Esophagus muscularis mucosa (tissue), 4 donors: Measurements from ENCODE around the gene XRRA1. TPM values are rescaled to one million over a fixed set of nuclear protein-coding genes. Genes with fewer than 3 reads are reported as not detected.
"Not testable (repeated sequence)": the region's sequence is repeated elsewhere in the genome, so short reads cannot be mapped to it uniquely, and the experiment has no call there.

ENCODE experiments used
- DNase-seq: peaks from one replicate; pipeline ENCODE4 v3.0.0-alpha.2; 2017; ENCODE audit errors: extremely low spot score
- H3K27ac ChIP-seq, 4 donors: fragments of 200-600 bp; sonication (generic); replicated peaks in 1 of 4; 1 replicate in 3 of 4; 2 replicates in 1 of 4; pipeline ENCODE4 v1.5.1; 2016 to 2019; ENCODE audit warnings: mild to moderate bottlenecking in 1 of 4
- H3K27me3 ChIP-seq, 4 donors: fragments of 200-600 bp; sonication (generic); one replicate each; pipeline versions ENCODE4 v1.5.1 to v1.6.0; 2016 to 2019
- H3K36me3 ChIP-seq, 4 donors: fragments of 200-600 bp; sonication (generic); one replicate each; pipeline ENCODE4 v1.5.1; 2016 to 2019
- H3K4me1 ChIP-seq, 4 donors: fragments of 200-600 bp; sonication (generic); one replicate each; pipeline ENCODE4 v1.5.1; 2016 to 2019
- H3K4me3 ChIP-seq, 4 donors: fragments of 200-600 bp; sonication (generic); 1 replicate in 2 of 4; 2 replicates in 2 of 4; pipeline ENCODE4 v1.5.1; 2016 to 2019; ENCODE audit warnings: mild to moderate bottlenecking in 4 of 4, moderate library complexity in 1 of 4
- H3K9me3 ChIP-seq, 4 donors: fragments of 200-600 bp; sonication (generic); 1 replicate in 3 of 4; 2 replicates in 1 of 4; pipeline ENCODE4 v1.5.1; 2016 to 2019
- CTCF ChIP-seq, 3 experiments: fragments of 200-600 bp in 2 of 3; fragments of 450-650 bp in 1 of 3; sonication (generic) in 2 of 3; IDR thresholded peaks; one replicate each; pipeline ENCODE4 v1.5.1; 2017 to 2019; ENCODE audit warnings: antibody characterized with exemption in 3 of 3, mild to moderate bottlenecking in 2 of 3, moderate library complexity in 1 of 3
- EP300 ChIP-seq: sonication (generic); formaldehyde crosslinking; IDR thresholded peaks from one replicate; pipeline ENCODE4 v1.6.1; 2017; ENCODE audit warnings: antibody characterized with exemption
- POLR2A ChIP-seq: fragments of 450-650 bp; IDR thresholded peaks from one replicate; pipeline ENCODE4 v1.6.1; 2017; ENCODE audit warnings: antibody characterized with exemption, moderate library complexity, mild to moderate bottlenecking, low read depth
- POLR2AphosphoS5 ChIP-seq, 2 donors: sonication (generic); formaldehyde crosslinking; IDR thresholded peaks; one replicate each; pipeline ENCODE4 v1.6.1; 2017; ENCODE audit warnings: antibody characterized with exemption in 2 of 2
- WGBS: methylation state at CpG from one replicate; pipeline ENCODE4 v1.1.5; 2018; 5-methylcytosine and 5-hydroxymethylcytosine counted together
- intact Hi-C: fragments of 100-400 bp; cut with DNase I; formaldehyde crosslinking; loops from one replicate; pipeline ENCODE4 v1.15.1; 2023
- total RNA-seq, 4 donors: library from RNA; depleted of rRNA; stranded (reverse); fragments of >200 nt; gene quantifications; one replicate each; pipeline versions ENCODE4 v1.1.0 to v1.2.1, GENCODE V29; 2016

Gene XRRA1
- total RNA-seq, 4 donors from 2014 or later: 9.1 to 19.5 (median 11.8) TPM

DNA sequence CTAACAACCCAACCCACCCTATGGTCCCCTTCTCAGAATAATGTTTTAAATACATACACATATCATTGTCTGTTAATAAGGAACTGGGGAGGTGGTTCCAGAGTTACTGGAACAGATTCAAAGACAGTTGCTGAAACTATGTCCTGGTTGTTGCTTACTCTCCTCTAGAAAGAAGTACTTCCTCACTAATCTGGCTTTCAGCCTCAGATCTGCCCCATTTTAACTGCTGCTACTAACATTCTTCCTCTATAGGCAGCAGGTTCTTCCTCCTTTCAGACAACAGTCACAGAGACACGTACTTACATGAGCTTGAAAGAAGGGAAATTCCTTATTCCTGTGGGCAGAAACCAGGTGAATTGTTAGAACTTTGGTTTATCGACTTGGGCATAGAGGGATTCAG is 31.7 kb upstream of the XRRA1 start:
- DNase-seq: no peak
- TF ChIP-seq POLR2AphosphoS5 (IDR thresholded peaks at IDR 0.05) (no peak), CTCF (IDR thresholded peaks at IDR 0.05) (no peak)
- Histone ChIP-seq H3K9me3 (no peaks in the 10 kb centered on the region), H3K4me1 (no peaks in the 10 kb centered on the region), H3K36me3 (peaks cover 18 to 40% (median 29%) of the 10 kb centered on the region in 4 donors), H3K27ac (no peak overlapping the region), H3K27me3 (no peaks in the 10 kb centered on the region), H3K4me3 (no peak overlapping the region)
- WGBS: 88% methylated on average over 2 of the region's 2 CpGs
- intact Hi-C loops: no loop called here

DNA sequence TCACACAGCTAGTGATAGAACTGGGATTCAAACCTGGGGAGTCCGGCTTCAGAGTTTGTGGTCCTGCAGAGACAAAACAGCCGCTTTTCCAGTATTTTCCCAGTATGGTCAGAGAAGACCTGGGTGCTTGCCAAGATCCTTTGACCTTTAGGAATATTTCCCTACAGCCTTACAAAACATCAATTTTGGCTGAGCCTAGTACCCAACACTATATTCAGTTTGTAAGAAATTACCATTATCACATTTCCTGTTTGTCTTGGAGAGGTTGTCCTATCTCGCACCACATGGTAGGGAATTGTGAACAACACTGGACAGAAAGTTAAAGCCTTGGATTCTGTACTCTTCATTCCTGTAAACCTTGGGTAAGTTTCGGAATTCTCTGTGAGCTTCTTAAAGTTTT is 29.1 kb upstream of the XRRA1 start:
- TF ChIP-seq CTCF (IDR thresholded peaks at IDR 0.05): no peak
- TF ChIP-seq POLR2AphosphoS5 (IDR thresholded peaks at IDR 0.05): no peak
- TF ChIP-seq POLR2A: no peak
- TF ChIP-seq EP300: no peak
- H3K36me3 ChIP-seq: peaks cover 18 to 64% (median 44%) of the 10 kb centered on the region in 4 donors

DNA sequence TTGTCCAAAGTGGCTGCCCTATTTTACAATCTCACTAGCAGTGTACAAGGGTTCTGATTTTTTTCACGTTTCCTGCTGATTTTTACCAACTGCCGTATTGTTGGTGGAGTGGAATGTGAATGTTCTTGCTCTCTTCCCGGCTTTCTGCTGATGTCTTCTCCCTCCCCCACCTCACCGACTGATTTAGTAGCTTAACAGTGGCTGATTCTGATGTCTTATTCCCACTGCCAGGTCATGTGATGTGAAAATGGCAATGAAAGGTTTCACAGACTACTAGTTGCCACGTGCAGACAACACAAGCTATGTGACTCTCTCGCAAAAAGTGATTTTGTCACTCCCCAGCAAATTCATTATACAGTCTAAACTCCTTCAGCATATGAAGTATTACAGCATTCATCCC is 22.5 kb upstream of the XRRA1 start:
- TF ChIP-seq CTCF (IDR thresholded peaks at IDR 0.05) (no peak), POLR2AphosphoS5 (IDR thresholded peaks at IDR 0.05) (no peak), EP300 (no peak), POLR2A (no peak)
- H3K9me3 ChIP-seq: no peaks in the 10 kb centered on the region
- H3K27me3 ChIP-seq: no peaks in the 10 kb centered on the region
- 82% methylated on average over 6 of the region's 6 CpGs for WGBS
- H3K36me3 ChIP-seq: peaks cover 11 to 89% (median 66%) of the 10 kb centered on the region in 4 donors
- no peak overlapping the region for H3K4me3 ChIP-seq
- intact Hi-C loops: no loop called here
- no peak overlapping the region for H3K27ac ChIP-seq
- DNase-seq: no peak
- no peaks in the 10 kb centered on the region for H3K4me1 ChIP-seq

More for the DNA sequence above, 29.1 kb upstream of the XRRA1 start:
- intact Hi-C loops: no loop called here
- no peak overlapping the region for H3K27ac ChIP-seq
- DNase-seq: no peak
- 75% methylated on average over 4 of the region's 4 CpGs for WGBS
- no peaks in the 10 kb centered on the region for H3K27me3 ChIP-seq
- H3K4me1 ChIP-seq: no peaks in the 10 kb centered on the region
- no peak overlapping the region for H3K4me3 ChIP-seq
- no peaks in the 10 kb centered on the region for H3K9me3 ChIP-seq

DNA sequence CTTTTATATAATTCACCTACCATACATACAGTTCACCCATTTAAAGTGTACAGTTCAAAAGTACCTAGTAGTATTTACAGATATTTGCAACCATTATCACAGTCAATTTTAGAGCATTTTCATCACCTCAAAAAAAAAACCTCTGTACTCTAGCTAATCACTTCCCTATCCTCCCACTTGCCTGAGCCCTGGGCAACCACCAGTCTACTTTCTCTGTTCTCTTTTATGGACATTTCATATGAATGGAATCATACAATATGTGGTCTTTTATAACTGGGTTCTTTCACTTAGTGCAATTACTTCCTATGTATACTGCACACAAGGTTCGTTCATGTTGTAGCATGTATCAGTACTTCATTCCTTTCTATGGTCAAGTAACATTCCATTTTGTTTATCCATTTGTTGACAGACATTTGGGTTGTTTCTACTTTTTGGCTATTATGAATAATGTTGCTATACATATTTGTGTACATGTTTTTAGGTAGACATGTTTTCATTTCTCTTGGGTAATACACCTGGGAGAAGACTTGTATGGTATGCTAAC is 22.0 kb upstream of the XRRA1 start:
- no peak overlapping the region for H3K27ac ChIP-seq
- H3K4me3 ChIP-seq: no peak overlapping the region
- WGBS: 80% methylated on average over 1 of the region's 1 CpG
- H3K36me3 ChIP-seq: peaks cover 9 to 84% (median 61%) of the 10 kb centered on the region in 4 donors
- TF ChIP-seq CTCF (IDR thresholded peaks at IDR 0.05) (no peak), EP300 (no peak), POLR2A (no peak), POLR2AphosphoS5 (IDR thresholded peaks at IDR 0.05) (no peak)
- no peaks in the 10 kb centered on the region for H3K4me1 ChIP-seq
- no peaks in the 10 kb centered on the region for H3K9me3 ChIP-seq
- DNase-seq: no peak
- H3K27me3 ChIP-seq: no peaks in the 10 kb centered on the region
- intact Hi-C loops: no loop called here

DNA sequence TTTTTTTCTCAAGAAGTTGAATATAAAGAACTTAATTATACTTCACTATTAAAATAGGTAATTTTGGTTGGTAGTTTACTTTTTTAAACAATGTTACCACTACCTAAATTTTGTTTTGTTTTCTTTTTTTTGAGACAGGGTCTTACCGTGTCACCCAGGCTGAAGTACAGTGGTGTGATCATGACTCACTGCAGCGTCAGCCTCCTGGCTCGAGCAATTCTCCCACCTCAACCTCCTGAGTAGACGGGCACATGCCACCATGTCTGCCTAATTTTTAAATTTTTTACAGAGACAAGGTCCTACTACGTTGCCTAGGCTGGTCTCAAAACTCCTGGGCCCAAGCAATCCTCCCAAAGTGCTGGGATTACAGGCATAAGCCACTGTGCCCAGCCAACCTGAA is 17.8 kb upstream of the XRRA1 start:
- DNase-seq: no peak
- H3K36me3 ChIP-seq: peaks cover 8 to 54% (median 33%) of the 10 kb centered on the region in 4 donors
- no peak overlapping the region for H3K4me3 ChIP-seq
- H3K27ac ChIP-seq: no peak overlapping the region
- no peaks in the 10 kb centered on the region for H3K9me3 ChIP-seq
- TF ChIP-seq POLR2A: no peak
- no peak for TF ChIP-seq POLR2AphosphoS5 (IDR thresholded peaks at IDR 0.05)
- no peak for TF ChIP-seq CTCF (IDR thresholded peaks at IDR 0.05)
- no peak for TF ChIP-seq EP300
- intact Hi-C loops: no loop called here
- peaks cover 4 to 24% (median 14%) of the 10 kb centered on the region in 4 donors for H3K4me1 ChIP-seq
- H3K27me3 ChIP-seq: no peaks in the 10 kb centered on the region
- 95% methylated on average over 5 of the region's 5 CpGs for WGBS

GRCh38 chr11:74960128-74960527 is 11.2 kb upstream of the XRRA1 start:
- intact Hi-C loops, DNase-seq, H3K27ac ChIP-seq, H3K4me3 ChIP-seq, H3K9me3 ChIP-seq, H3K27me3 ChIP-seq, H3K36me3 ChIP-seq: not testable (repeated sequence)
- peaks cover 55 to 67% (median 59%) of the 10 kb centered on the region in 4 donors for H3K4me1 ChIP-seq
- 91% methylated on average over 6 of the region's 6 CpGs for WGBS
